HEK293T (cell line): ENCODE data around the gene CAGE1.

Source experiments
- CTCF ChIA-PET: fragments of 350-600 bp; formaldehyde crosslinking; extraction: SDS; loops from one replicate; lab custom pipeline; 2021; ENCODE audit warnings: antibody characterized with exemption, inconsistent platforms; lab: Yijun Ruan, JAX
- POLR2A ChIA-PET: fragments of 350-600 bp; formaldehyde crosslinking; extraction: SDS; loops from one replicate; lab custom pipeline; 2020; ENCODE audit warnings: antibody characterized with exemption, inconsistent platforms; lab: Yijun Ruan, JAX
- DNase-seq: peaks from one replicate; pipeline ENCODE4 v3.0.0; 2012; ENCODE audit warnings: mixed read lengths; ENCODE audit errors: extremely low spot score
- ARNT ChIP-seq: fragments of 450-650 bp; IDR thresholded peaks from 2 replicates; pipeline ENCODE4 v1.6.1; 2017; ENCODE audit warnings: mild to moderate bottlenecking
- BHLHE40 ChIP-seq: fragments of 450-650 bp; IDR thresholded peaks from 2 replicates; pipeline ENCODE4 v1.6.1; 2016; ENCODE audit warnings: mild to moderate bottlenecking, moderate library complexity, borderline replicate concordance
- CTBP1 ChIP-seq: fragments of 450-650 bp; IDR thresholded peaks from 2 replicates; pipeline ENCODE4 v1.6.1; 2016; ENCODE audit warnings: borderline replicate concordance
- ELF4 ChIP-seq: fragments of 450-650 bp; IDR thresholded peaks from 2 replicates; pipeline ENCODE4 v1.6.1; 2017; ENCODE audit warnings: antibody characterized with exemption
- FOXA1 ChIP-seq: fragments of 450-650 bp; IDR thresholded peaks from 2 replicates; pipeline ENCODE4 v1.6.1; 2016; ENCODE audit warnings: mild to moderate bottlenecking
- FOXK2 ChIP-seq: fragments of 450-650 bp; IDR thresholded peaks from 2 replicates; pipeline ENCODE4 v1.6.1; 2016; ENCODE audit warnings: mild to moderate bottlenecking
- FOXM1 ChIP-seq: fragments of 450-650 bp; IDR thresholded peaks from 2 replicates; pipeline ENCODE4 v1.6.1; 2017; ENCODE audit warnings: mild to moderate bottlenecking, borderline replicate concordance
- HDGF ChIP-seq: fragments of 450-650 bp; IDR thresholded peaks from 2 replicates; pipeline ENCODE4 v1.6.1; 2017; ENCODE audit warnings: antibody characterized with exemption, borderline replicate concordance
- L3MBTL2 ChIP-seq: fragments of 450-650 bp; conservative IDR thresholded peaks from 2 replicates; pipeline ENCODE4 v1.6.1; 2016; ENCODE audit warnings: mild to moderate bottlenecking
- LEF1 ChIP-seq: fragments of 450-650 bp; IDR thresholded peaks from 2 replicates; pipeline ENCODE4 v1.6.1; 2017; ENCODE audit warnings: mild to moderate bottlenecking, borderline replicate concordance
- NFRKB ChIP-seq: fragments of 450-650 bp; IDR thresholded peaks from 2 replicates; pipeline ENCODE4 v1.6.1; 2016; ENCODE audit warnings: mild to moderate bottlenecking, moderate library complexity
- SP1 ChIP-seq: fragments of 450-650 bp; IDR thresholded peaks from 2 replicates; pipeline ENCODE4 v1.6.1; 2017
- SUZ12 ChIP-seq: fragments of 450-650 bp; IDR thresholded peaks from 2 replicates; pipeline ENCODE4 v1.6.1; 2016; ENCODE audit warnings: mild to moderate bottlenecking
- TARDBP ChIP-seq: fragments of 450-650 bp; IDR thresholded peaks from 2 replicates; pipeline ENCODE4 v1.6.1; 2016
- ZNF384 ChIP-seq: fragments of 450-650 bp; IDR thresholded peaks from 2 replicates; pipeline ENCODE4 v1.6.1; 2016
- TF ChIP-seq, protein P1 (sequence below): fragments of 450-650 bp; IDR thresholded peaks from 2 replicates; pipeline ENCODE4 v1.6.1; 2016

Gene CAGE1

DNA sequence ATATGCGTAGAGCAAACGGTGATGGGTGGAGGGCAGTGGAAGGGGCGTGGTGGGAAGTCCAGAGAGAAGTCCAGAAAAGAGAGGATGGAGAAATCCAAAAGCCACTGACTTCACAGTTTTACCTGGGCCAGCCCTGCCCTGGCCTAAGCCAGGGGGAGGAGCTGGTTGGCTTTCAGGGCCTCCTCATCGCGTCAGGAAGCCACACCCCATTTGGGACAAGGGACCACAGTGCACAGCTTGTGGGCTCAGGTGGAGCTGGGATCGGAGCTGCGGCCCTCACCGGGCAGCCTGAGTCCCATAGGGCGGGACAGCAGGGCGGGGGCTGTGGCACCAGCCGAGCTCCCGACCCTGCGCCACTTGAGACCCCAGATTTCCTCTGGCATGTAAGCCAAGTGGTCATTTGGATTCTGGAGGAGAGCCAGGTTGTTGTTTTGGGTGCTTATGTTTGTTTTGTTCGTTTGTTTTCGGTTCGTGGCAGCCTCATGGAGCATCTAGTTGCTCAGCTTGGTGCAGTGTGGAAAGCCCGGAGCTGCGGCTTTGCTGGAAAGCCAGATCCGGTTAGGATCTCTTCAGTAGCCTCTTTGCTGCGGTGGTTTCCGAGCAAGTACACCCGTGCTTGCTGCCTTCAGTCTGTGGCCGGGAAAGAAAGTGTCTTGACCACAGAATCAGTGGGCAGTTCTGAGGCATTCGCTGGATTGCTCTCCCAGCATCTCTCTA lies 42.3 kb upstream of the CAGE1 start:
- no peak for DNase-seq
- POLR2A ChIA-PET = interaction anchor here (1.5 kb wide), 1 partner anchor 42 kb away, joined by 3 read pairs; the partner anchor contains the start of genes CAGE1 and RIOK1
- CTCF ChIA-PET = no interaction called here
- no peak for TF ChIP-seq BHLHE40
- no peak for TF ChIP-seq FOXM1
- TF ChIP-seq FOXA1 = no peak
- TF ChIP-seq ARNT = no peak
- TF ChIP-seq SUZ12 = no peak
- no peak for TF ChIP-seq TARDBP
- TF ChIP-seq LEF1 = no peak
- no peak for TF ChIP-seq ELF4
- TF ChIP-seq NFRKB = no peak
- TF ChIP-seq, protein P1, sequence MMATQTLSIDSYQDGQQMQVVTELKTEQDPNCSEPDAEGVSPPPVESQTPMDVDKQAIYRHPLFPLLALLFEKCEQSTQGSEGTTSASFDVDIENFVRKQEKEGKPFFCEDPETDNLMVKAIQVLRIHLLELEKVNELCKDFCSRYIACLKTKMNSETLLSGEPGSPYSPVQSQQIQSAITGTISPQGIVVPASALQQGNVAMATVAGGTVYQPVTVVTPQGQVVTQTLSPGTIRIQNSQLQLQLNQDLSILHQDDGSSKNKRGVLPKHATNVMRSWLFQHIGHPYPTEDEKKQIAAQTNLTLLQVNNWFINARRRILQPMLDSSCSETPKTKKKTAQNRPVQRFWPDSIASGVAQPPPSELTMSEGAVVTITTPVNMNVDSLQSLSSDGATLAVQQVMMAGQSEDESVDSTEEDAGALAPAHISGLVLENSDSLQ = no peak
- no peak for TF ChIP-seq HDGF
- no peak for TF ChIP-seq L3MBTL2
- no peak for TF ChIP-seq CTBP1
- no peak for TF ChIP-seq ZNF384
- no peak for TF ChIP-seq SP1
- no peak for TF ChIP-seq FOXK2

DNA sequence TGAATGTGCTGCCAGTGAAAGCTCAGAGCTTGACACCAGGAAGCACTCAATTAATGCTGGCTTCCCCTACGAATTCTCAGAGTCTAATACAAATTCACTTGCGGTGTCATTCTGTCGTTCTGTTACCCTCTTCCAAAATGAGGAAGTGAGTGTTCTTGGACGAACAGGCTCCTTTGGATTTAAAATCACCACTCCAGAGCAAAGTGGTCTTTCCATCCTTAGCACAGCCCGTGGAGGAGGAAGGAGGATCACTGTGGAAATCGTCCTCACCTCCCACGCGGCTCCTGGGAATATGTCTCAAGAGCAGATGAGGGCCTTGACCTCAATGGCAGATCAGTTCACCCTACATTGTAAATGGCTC lies 41.8 kb upstream of the CAGE1 start:
- ChIA-PET CTCF (no interaction called here), POLR2A (interaction anchor here (1.5 kb wide), 1 partner anchor 42 kb away, joined by 3 read pairs; the partner anchor contains the start of genes CAGE1 and RIOK1)
- no peak for DNase-seq
- TF ChIP-seq SUZ12 (no peak), SP1 (no peak), FOXA1 (no peak), ELF4 (no peak), TARDBP (no peak), LEF1 (no peak), FOXK2 (no peak), CTBP1 (no peak), HDGF (no peak)
- TF ChIP-seq, protein P1 = no peak

DNA sequence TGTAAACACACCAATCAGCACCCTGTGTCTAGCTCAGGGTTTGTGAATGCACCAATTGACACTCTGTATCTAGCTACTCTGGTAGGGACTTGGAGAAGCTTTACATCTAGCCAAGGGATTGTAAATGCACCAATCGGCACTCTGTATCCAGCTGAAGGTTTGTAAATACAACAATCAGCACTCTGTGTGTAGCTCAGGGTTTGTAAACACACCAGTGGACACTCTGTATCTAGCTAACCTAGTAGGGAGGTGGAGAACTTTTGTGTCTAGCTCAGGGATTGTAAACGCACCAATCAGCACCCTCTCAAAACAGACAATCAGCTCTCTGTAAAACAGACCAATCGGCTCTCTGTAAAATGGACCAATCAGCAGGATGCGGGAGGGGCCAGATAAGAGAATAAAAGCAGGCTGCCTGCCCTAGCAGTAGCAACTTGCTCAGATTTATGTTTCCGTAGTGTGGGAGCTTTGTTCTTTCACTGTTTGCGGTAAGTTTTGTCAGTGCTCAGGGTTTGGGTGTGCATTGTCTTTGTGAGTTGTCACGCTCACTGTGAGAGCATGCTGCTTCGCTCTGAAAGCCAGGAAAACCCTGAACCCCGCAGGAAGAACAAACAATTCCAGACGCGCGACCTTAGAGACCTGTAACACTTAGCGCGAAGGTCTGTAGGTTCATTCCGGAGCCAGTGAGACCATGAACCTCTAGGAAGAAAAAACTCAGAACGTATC lies 37.1 kb upstream of the CAGE1 start:
- no peak for DNase-seq
- ChIA-PET CTCF (no interaction called here), POLR2A (interaction anchor here (1.1 kb wide), 1 partner anchor 37 kb away, joined by 4 read pairs; the partner anchor contains the start of genes CAGE1 and RIOK1)
- no peak for TF ChIP-seq FOXA1
- TF ChIP-seq NFRKB = no peak
- TF ChIP-seq L3MBTL2 = no peak
- no peak for TF ChIP-seq ARNT

DNA sequence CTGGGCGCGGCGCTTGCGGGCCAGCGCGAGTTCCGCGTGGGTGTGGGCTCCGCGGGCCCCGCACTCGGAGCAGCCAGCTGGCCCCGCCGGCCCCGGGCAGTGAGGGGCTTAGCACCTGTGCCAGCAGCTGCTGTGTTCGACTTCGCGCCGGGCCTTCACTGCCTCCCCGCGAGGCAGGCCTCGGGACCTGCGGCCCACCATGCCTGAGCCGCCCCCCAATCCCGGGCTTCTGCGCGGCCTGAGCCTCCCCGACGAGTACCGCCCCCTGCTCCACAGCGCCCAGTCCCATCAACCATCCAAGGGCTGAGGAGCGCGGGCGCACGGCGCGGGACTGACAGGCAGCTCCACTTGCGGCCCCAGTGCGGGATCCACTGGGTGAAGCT lies 36.3 kb upstream of the CAGE1 start:
- TF ChIP-seq FOXM1 (no peak), FOXK2 (no peak), L3MBTL2 (no peak), FOXA1 (no peak), SUZ12 (no peak), HDGF (no peak), BHLHE40 (no peak), ELF4 (no peak), ZNF384 (no peak), ARNT (no peak), CTBP1 (no peak), TARDBP (no peak), NFRKB (no peak), SP1 (no peak), LEF1 (no peak)
- TF ChIP-seq, protein P1 = no peak
- DNase-seq = no peak
- CTCF ChIA-PET = interaction anchor here (0.7 kb wide), 3 partner anchors 150 to 326 kb away, joined by 4 to 8 read pairs (median 7); no protein-coding TSS in a partner anchor
- POLR2A ChIA-PET = interaction anchor here (1.1 kb wide), 1 partner anchor 36 kb away, joined by 4 read pairs; the partner anchor contains the start of genes CAGE1 and RIOK1

DNA sequence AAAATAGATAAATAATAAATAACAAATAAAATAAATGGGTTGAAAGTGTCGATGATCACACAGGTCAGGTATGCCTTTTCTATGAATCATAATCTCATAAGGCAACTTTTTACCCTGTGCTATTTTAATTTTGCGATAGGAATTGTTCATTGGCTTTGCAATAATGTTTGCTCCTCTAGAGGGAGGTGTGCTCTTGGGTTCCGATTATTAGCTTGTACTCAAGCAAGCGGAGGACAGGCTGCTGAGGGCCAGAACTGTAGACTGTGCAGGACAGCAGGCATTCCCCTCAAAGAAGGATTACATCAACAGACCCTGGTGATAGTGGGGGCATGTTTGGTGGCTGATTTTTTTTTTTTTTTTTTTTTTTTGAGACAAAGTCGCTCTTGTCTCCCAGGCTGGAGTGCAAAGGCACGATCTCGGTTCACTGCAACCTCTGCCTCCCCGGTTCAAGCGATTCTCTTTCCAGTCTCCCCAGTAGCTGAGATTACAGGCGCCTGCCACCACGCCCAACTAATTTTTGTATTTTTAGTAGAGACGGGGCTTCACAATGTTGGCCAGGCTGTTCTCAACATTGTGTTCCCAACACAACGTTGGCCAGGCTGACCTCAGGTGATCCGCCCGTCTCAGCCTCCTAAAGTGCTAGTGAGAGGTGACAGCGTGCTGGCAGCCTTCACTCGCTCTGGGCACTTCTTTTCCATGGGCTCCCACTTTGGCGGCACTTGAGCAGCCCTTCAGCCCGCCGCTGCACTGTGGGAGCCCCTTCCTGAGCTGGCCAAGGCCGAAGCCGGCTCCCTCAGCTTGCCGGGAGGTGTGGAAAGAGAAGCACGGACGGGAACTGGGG lies 35.6 kb upstream of the CAGE1 start:
- DNase-seq = peak; percentile 36
- CTCF ChIA-PET = interaction anchor here (0.7 kb wide), 3 partner anchors 150 to 326 kb away, joined by 4 to 8 read pairs (median 7); no protein-coding TSS in a partner anchor
- POLR2A ChIA-PET = interaction anchor here (0.7 to 1.1 kb wide), 2 partner anchors 35 to 165 kb away, joined by 4 to 5 read pairs; partner anchors contain the start of genes CAGE1, RIOK1 and SNRNP48

More for the DNA sequence above, 35.6 kb upstream of the CAGE1 start:
- TF ChIP-seq NFRKB = no peak
- TF ChIP-seq FOXM1 = no peak
- TF ChIP-seq CTBP1 = no peak
- no peak for TF ChIP-seq L3MBTL2
- TF ChIP-seq FOXK2 = no peak
- no peak for TF ChIP-seq HDGF
- no peak for TF ChIP-seq ARNT
